ENCODE results near the gene ZC3H6. TPM values are rescaled to one million over a fixed set of nuclear protein-coding genes. Genes with fewer than 3 reads are reported as not detected.

ZC3H6 gene
- total and polyA plus RNA-seq, 2 experiments from 2014 or later, result 2.1 to 2.5 TPM

DNA sequence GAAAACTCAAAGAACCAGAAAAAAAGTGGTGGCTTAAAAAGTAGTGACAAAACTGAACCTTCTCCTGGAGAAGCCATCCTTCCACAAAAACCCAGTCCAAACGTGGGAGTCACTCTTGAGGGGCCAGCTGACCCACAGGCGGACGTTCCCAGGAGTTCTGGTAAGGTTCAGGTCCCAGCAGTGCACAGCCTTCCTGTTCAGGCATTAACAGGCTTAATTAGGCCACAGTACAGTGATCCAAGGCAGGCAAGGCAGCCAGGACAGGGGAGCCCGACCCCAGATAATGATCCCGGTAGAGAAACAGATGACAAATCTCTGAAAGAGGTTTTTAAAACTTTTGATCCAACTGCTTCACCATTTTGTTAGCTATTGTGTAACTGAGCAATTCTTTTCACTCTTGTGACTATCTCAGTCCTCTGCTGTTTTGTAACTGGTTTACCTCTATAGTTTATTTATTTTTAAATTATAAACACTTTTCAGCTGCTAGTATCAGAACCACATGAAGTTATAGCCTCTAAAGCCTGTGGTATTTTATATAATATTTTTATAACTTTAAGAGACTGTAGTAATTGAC lies 56.8 kb downstream of the ZC3H6 start:
- no peak overlapping the region for H3K4me2 ChIP-seq (ENCODE audit: unreplicated experiment)
- no peak for TF ChIP-seq EZH2 (IDR thresholded peaks at IDR 0.05; ENCODE audit: insufficient read depth, poor library complexity, severe bottlenecking)
- no peak for TF ChIP-seq EZH2phosphoT487 (IDR thresholded peaks at IDR 0.05; ENCODE audit: insufficient read depth, low read depth)
- no peaks in the 10 kb centered on the region for H3K9me2 ChIP-seq (ENCODE audit: insufficient read depth)
- no peak for DNase-seq
- no peaks in the 10 kb centered on the region for H3K27me3 ChIP-seq (replicated peaks; ENCODE audit: insufficient read depth)
- no peak overlapping the region for H3K9ac ChIP-seq
- 64 to 68% methylated on average over 5 of the region's 5 CpGs for WGBS, 2 experiments (ENCODE audit: low coverage in 1 of 2, low lambda C conversion rate in 2 of 2, missing lambda C conversion rate in 2 of 2)
- no peak overlapping the region for H3K4me3 ChIP-seq
- no peaks in the 10 kb centered on the region for H3K79me2 ChIP-seq (ENCODE audit: insufficient read depth)
- no peaks in the 10 kb centered on the region for H3K4me1 ChIP-seq (ENCODE audit: insufficient read depth)
- no peak overlapping the region for H3K27ac ChIP-seq
- H3F3A ChIP-seq (ENCODE audit: insufficient read depth), result no peaks in the 10 kb centered on the region
- in situ Hi-C loops (cut with MboI), result no loop called here
- no peaks in the 10 kb centered on the region for H3K36me3 ChIP-seq (ENCODE audit: low read depth)
- H3K9me3 ChIP-seq (ENCODE audit: low read depth), result no peaks in the 10 kb centered on the region
- H2AFZ ChIP-seq, result no peak overlapping the region
- no peaks in the 10 kb centered on the region for H4K20me1 ChIP-seq (ENCODE audit: insufficient read depth)

- Histone ChIP-seq H3K4me1 (ENCODE audit: insufficient read depth) (no peaks in the 10 kb centered on the region), H3K9me3 (ENCODE audit: low read depth) (no peaks in the 10 kb centered on the region), H3F3A (ENCODE audit: insufficient read depth) (no peaks in the 10 kb centered on the region), H3K9me2 (ENCODE audit: insufficient read depth) (no peaks in the 10 kb centered on the region), H3K27ac (no peak overlapping the region), H3K4me3 (no peak overlapping the region), H2AFZ (no peak overlapping the region), H3K79me2 (ENCODE audit: insufficient read depth) (no peaks in the 10 kb centered on the region), H4K20me1 (ENCODE audit: insufficient read depth) (no peaks in the 10 kb centered on the region), H3K36me3 (ENCODE audit: low read depth) (no peaks in the 10 kb centered on the region), H3K4me2 (ENCODE audit: unreplicated experiment) (no peak overlapping the region), H3K9ac (no peak overlapping the region), H3K27me3 (replicated peaks; ENCODE audit: insufficient read depth) (no peaks in the 10 kb centered on the region)
- 88 to 96% methylated on average over 1 of the region's 1 CpG for WGBS, 2 experiments (ENCODE audit: low coverage in 1 of 2, low lambda C conversion rate in 2 of 2, missing lambda C conversion rate in 2 of 2)
- no peak for TF ChIP-seq EZH2 (IDR thresholded peaks at IDR 0.05; ENCODE audit: insufficient read depth, poor library complexity, severe bottlenecking)
- TF ChIP-seq EZH2phosphoT487 (IDR thresholded peaks at IDR 0.05; ENCODE audit: insufficient read depth, low read depth), result no peak
- in situ Hi-C loops (cut with MboI), result no loop called here
- no peak for DNase-seq
Measured at GRCh38 chr2:112335600-112335999, 60.2 kb downstream of the ZC3H6 start.

GRCh38 chr2:112339986-112340385 lies 64.6 kb downstream of the ZC3H6 start:
- no peak for DNase-seq
- Histone ChIP-seq H3K9me2 (ENCODE audit: insufficient read depth) (no peaks in the 10 kb centered on the region), H3K36me3 (ENCODE audit: low read depth) (no peaks in the 10 kb centered on the region), H3K27me3 (replicated peaks; ENCODE audit: insufficient read depth) (no peaks in the 10 kb centered on the region), H3K9me3 (ENCODE audit: low read depth) (no peaks in the 10 kb centered on the region), H4K20me1 (ENCODE audit: insufficient read depth) (no peaks in the 10 kb centered on the region), H3K9ac (no peak overlapping the region), H3K4me3 (no peak overlapping the region), H3K4me1 (ENCODE audit: insufficient read depth) (no peaks in the 10 kb centered on the region), H3F3A (ENCODE audit: insufficient read depth) (0 out of 2 replicates have a peak, but pooled peaks cover 9% of the 10 kb centered on the region), H3K27ac (no peak overlapping the region), H3K4me2 (ENCODE audit: unreplicated experiment) (no peak overlapping the region), H3K79me2 (ENCODE audit: insufficient read depth) (no peaks in the 10 kb centered on the region), H2AFZ (no peak overlapping the region)
- 58 to 65% methylated on average over 2 of the region's 2 CpGs for WGBS, 2 experiments (ENCODE audit: low coverage in 1 of 2, low lambda C conversion rate in 2 of 2, missing lambda C conversion rate in 2 of 2)
- no peak for TF ChIP-seq EZH2 (IDR thresholded peaks at IDR 0.05; ENCODE audit: insufficient read depth, poor library complexity, severe bottlenecking)
- TF ChIP-seq EZH2phosphoT487 (IDR thresholded peaks at IDR 0.05; ENCODE audit: insufficient read depth, low read depth), result no peak
- in situ Hi-C loops (cut with MboI), result no loop called here

- DNase-seq, result no peak
- Histone ChIP-seq H3K27ac (no peak overlapping the region), H3K4me2 (ENCODE audit: unreplicated experiment) (no peak overlapping the region), H3K4me1 (ENCODE audit: insufficient read depth) (no peaks in the 10 kb centered on the region), H3K9me3 (ENCODE audit: low read depth) (no peaks in the 10 kb centered on the region), H4K20me1 (ENCODE audit: insufficient read depth) (no peaks in the 10 kb centered on the region), H3K27me3 (replicated peaks; ENCODE audit: insufficient read depth) (no peaks in the 10 kb centered on the region), H3F3A (ENCODE audit: insufficient read depth) (0 out of 2 replicates have a peak, but pooled peaks cover 9% of the 10 kb centered on the region), H3K36me3 (ENCODE audit: low read depth) (no peaks in the 10 kb centered on the region), H2AFZ (no peak overlapping the region), H3K9ac (no peak overlapping the region), H3K9me2 (ENCODE audit: insufficient read depth) (no peaks in the 10 kb centered on the region), H3K4me3 (no peak overlapping the region), H3K79me2 (ENCODE audit: insufficient read depth) (no peaks in the 10 kb centered on the region)
- TF ChIP-seq EZH2phosphoT487 (IDR thresholded peaks at IDR 0.05; ENCODE audit: insufficient read depth, low read depth) (no peak), EZH2 (IDR thresholded peaks at IDR 0.05; ENCODE audit: insufficient read depth, poor library complexity, severe bottlenecking) (no peak)
- 84 to 85% methylated on average over 9 of the region's 9 CpGs for WGBS, 2 experiments (ENCODE audit: low coverage in 1 of 2, low lambda C conversion rate in 2 of 2, missing lambda C conversion rate in 2 of 2)
- in situ Hi-C loops (cut with MboI), result no loop called here
Measured at GRCh38 chr2:112340475-112341267, 65.3 kb downstream of the ZC3H6 start.

All from GM23248 (cell line).